A673 (cell line): ENCODE results near the gene IFT27.

Experiments used
- CTCF ChIP-seq: fragments of 300-800, 200-600 bp; sonication (generic); conservative IDR thresholded peaks from 2 replicates; pipeline ENCODE4 v1.5.1; 2017; ENCODE audit warnings: low read depth, mild to moderate bottlenecking, antibody characterized with exemption, low read length, moderate library complexity, mixed read lengths
- EZH2 ChIP-seq: fragments of 200-600 bp; sonication (generic); IDR thresholded peaks from 2 replicates; pipeline ENCODE4 v1.6.1; 2017; ENCODE audit warnings: borderline replicate concordance, low read depth, mild to moderate bottlenecking, mixed read lengths, antibody characterized with exemption, low read length; ENCODE audit not compliant: poor library complexity, severe bottlenecking

- no peak for TF ChIP-seq CTCF
- TF ChIP-seq EZH2 = no peak
Measured at GRCh38 chr22:36727110-36727509, 48.8 kb downstream of the IFT27 start.
